HUES6 (cell line): Measurements from ENCODE around the gene DIP2C.
"Not testable (repeated sequence)": the region's sequence is repeated elsewhere in the genome, so short reads cannot be mapped to it uniquely, and the experiment has no call there.

ENCODE experiments used
- H3K27ac ChIP-seq: 2 replicates; pipeline ENCODE4 v1.7.0; 2013; ENCODE audit warnings: low read depth, mild to moderate bottlenecking, low read length, inconsistent platforms
- H3K27me3 ChIP-seq: 2 replicates; pipeline ENCODE4 v1.6.1; 2013; ENCODE audit warnings: low read length; ENCODE audit not compliant: control insufficient read depth, insufficient read depth
- H3K36me3 ChIP-seq: 2 replicates; pipeline ENCODE4 v1.6.1; 2013; ENCODE audit warnings: low read length; ENCODE audit not compliant: control insufficient read depth, insufficient read depth
- H3K4me1 ChIP-seq: 2 replicates; pipeline ENCODE4 v1.6.1; 2013; ENCODE audit warnings: low read length; ENCODE audit not compliant: control insufficient read depth, insufficient read depth
- H3K4me3 ChIP-seq: 2 replicates; pipeline ENCODE4 v1.5.1; 2013; ENCODE audit warnings: low read depth, low read length
- H3K9ac ChIP-seq: one replicate; pipeline ENCODE4 v1.6.1; 2013; ENCODE audit warnings: mild to moderate bottlenecking, low read length
- H3K9me3 ChIP-seq: 2 replicates; pipeline ENCODE4 v1.6.1; 2013; ENCODE audit warnings: low read depth, low read length; ENCODE audit not compliant: control insufficient read depth, insufficient read depth

The DIP2C gene

DNA sequence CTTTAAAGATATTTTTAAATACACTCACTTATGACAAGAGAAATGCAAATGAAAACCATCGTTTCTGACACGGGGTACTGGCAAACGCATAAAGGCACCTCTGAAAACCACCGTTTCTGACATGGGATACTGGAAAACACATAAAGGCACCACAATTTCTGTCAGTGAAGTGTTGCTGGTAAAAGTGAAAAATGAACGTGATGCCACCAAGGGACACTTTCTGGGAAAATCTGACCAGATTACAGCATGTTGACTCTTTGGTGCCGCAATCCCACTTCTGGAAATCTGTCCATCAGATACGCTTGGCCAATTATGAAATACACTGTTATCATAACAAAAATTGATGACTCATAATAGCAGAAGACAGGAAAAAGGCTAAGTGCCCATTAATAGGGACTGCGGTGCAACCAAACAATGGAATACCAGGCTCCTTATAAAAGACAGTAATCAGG lies 422.5 kb downstream of the DIP2C start:
- Histone ChIP-seq H3K4me1 (peaks cover 3% of the 10 kb centered on the region; the same call in 1 of the 2 replicates), H3K9me3 (no peaks in the 10 kb centered on the region), H3K9ac (no peak overlapping the region), H3K27me3 (no peaks in the 10 kb centered on the region), H3K36me3 (no peaks in the 10 kb centered on the region), H3K27ac (no peak overlapping the region), H3K4me3 (no peak overlapping the region)

DNA sequence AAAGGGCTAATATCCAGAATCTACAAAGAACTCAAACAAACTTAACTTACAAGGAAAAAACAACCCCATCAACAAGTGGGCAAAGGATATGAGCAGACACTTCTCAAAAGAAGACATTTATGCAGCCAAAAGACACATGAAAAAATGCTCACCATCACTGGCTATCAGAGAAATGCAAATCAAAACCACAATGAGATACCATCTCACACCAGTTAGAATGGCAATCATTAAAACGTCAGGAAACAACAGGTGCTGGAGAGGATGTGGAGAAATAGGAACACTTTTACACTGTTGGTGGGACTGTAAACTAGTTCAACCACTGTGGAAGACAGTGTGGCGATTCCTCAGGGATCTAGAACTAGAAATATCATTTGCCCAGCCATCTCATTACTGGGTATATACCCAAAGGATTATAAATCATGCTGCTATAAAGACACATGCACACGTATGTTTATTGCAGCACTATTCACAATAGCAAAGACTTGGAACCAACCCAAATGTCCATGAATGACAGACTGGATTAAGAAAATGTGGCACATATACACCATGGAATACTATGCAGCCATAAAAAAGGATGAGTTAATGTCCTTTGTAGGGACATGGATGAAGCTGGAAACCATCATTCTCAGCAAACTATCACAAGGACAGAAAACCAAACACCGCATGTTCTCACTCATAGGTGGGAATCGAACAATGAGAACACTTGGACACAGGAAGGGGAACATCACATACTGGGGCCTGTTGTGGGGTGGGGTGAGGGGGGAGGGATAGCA lies 423.5 kb downstream of the DIP2C start:
- not testable (repeated sequence) for H3K4me3 ChIP-seq, H3K9ac ChIP-seq, H3K27me3 ChIP-seq, H3K36me3 ChIP-seq, H3K4me1 ChIP-seq, H3K9me3 ChIP-seq, H3K27ac ChIP-seq

DNA sequence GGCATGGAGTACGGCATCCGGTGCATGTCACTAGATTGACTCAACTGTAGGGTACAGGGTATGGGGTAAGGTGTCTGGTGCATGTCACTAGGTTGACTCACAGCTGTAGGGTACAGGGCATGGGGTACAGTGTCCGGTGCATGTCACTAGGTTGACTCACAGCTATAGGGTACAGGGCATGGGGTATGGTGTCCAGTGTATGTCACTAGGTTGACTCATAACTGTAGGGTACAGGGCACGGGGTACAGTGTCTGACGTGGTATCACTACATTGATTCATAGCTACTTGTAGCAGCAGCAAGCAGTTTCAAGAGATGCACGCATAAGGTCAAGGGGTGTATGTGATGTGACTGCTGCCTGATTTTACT lies 424.4 kb downstream of the DIP2C start:
- H3K27me3 ChIP-seq, H3K36me3 ChIP-seq, H3K4me3 ChIP-seq, H3K27ac ChIP-seq, H3K4me1 ChIP-seq, H3K9ac ChIP-seq, H3K9me3 ChIP-seq: not testable (repeated sequence)

DNA sequence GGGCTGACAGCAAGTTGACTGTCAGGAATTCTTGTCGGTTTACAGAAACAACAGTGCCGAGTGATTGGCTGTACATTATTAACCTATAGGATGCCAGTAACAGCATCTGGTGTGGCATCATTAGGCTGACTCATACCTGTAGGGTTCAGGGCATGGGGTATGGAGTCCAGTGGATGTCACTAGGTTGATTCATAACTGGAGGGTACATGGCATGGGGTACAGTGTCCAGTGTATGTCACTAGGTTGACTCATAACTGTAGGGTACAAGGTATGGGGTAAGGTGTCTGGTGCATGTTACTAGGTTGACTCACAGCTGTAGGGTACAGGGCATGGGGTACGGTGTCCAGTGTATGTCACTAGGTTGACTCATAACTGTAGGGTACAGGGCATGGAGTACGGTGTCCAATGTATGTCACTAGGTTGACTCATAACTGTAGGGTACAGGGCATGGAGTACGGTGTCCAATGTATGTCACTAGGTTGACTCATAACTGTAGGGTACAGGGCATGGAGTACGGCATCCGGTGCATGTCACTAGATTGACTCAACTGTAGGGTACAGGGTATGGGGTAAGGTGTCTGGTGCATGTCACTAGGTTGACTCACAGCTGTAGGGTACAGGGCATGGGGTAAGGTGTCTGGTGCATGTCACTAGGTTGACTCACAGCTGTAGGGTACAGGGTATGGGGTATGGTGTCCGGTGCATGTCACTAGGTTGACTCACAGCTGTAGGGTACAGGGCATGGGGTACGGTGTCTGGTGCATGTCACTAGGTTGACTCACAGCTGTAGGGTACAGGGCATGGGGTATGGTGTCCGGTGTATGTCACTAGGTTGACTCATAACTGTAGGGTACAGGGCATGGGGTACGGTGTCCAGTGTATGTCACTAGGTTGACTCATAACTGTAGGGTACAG lies 425.1 kb downstream of the DIP2C start:
- H3K36me3 ChIP-seq, H3K9ac ChIP-seq, H3K4me3 ChIP-seq, H3K27me3 ChIP-seq, H3K4me1 ChIP-seq, H3K9me3 ChIP-seq, H3K27ac ChIP-seq: not testable (repeated sequence)

DNA sequence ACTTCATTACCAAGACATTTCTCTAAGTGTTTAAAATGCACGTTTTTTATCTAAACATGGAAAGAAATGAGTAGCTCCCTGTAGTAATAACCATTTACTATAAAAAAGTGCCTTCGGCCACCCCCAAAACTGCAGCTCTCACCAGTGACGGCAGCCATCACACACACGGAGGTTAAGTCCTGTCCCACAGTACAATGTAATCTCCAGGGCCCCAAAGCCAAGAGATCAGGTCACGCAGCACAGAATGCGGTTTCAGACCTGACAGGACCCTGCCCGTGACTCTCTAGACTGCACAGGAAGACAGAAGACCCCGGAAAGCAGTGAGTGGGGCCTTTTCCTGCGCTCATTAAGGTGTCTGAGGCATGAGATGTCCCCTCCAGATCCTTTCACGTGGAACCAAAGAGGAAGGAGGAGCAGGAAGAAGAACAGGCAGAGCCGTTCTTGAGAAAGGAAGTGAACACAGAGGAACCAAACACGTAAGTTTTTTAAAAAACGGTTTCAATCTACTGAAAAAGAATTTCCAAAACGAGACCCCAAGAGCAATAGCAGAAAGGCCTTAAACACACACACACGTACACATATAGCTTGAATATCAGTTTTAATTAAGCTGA lies 428.5 kb downstream of the DIP2C start:
- Histone ChIP-seq H3K9ac (no peak overlapping the region), H3K9me3 (no peaks in the 10 kb centered on the region), H3K27ac (no peak overlapping the region), H3K4me3 (no peak overlapping the region), H3K36me3 (no peaks in the 10 kb centered on the region), H3K27me3 (no peaks in the 10 kb centered on the region), H3K4me1 (no peaks in the 10 kb centered on the region)

DNA sequence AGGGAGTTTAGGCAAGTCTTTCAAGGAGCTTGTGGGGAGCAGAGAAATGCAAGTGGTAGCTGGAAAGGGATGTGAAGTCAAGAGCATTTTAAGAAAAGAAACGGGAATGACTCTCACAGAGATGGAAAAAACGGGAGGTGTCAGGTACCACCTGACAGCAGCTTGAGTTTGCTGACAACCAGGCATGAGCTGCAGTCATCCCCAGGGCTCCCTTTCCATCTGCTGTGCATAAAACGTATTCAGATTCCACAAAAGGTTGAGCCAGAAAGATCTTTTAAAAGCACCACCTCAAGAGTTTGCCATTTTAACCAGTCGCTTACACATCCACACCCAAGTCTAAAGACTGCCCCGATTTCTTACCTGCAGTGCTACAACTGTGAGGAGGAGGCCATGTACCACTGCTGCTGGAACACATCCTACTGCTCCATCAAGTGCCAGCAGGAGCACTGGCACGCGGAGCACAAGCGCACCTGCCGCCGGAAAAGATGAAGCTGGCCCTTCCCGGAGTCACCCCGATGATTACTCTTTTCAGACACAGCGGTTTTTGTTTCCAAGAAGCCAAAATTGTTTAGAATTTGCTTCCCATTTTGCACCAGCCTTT lies 437.4 kb downstream of the DIP2C start:
- H3K36me3 ChIP-seq, result peaks cover 48% of the 10 kb centered on the region
- H3K27ac ChIP-seq, result no peak overlapping the region
- H3K9ac ChIP-seq, result no peak overlapping the region
- no peaks in the 10 kb centered on the region for H3K9me3 ChIP-seq
- H3K27me3 ChIP-seq, result no peaks in the 10 kb centered on the region
- no peak overlapping the region for H3K4me3 ChIP-seq
- no peaks in the 10 kb centered on the region for H3K4me1 ChIP-seq

DNA sequence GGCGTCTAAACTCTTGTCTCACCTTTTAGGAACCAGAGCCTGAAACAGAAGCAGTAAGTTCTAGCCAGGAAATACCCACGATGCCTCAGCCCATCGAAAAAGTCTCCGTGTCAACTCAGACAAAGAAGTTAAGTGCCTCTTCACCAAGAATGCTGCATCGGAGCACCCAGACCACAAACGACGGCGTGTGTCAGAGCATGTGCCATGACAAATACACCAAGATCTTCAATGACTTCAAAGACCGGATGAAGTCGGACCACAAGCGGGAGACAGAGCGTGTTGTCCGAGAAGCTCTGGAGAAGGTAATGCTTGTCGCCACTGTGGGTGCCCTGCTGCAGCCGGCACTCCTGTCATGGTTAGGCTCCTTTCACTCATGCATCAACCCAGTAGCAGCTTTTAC lies 441.2 kb downstream of the DIP2C start:
- Histone ChIP-seq H3K36me3 (peaks cover 55% of the 10 kb centered on the region), H3K4me3 (no peak overlapping the region), H3K9ac (no peak overlapping the region), H3K27ac (no peak overlapping the region), H3K27me3 (no peaks in the 10 kb centered on the region), H3K9me3 (no peaks in the 10 kb centered on the region), H3K4me1 (no peaks in the 10 kb centered on the region)

DNA sequence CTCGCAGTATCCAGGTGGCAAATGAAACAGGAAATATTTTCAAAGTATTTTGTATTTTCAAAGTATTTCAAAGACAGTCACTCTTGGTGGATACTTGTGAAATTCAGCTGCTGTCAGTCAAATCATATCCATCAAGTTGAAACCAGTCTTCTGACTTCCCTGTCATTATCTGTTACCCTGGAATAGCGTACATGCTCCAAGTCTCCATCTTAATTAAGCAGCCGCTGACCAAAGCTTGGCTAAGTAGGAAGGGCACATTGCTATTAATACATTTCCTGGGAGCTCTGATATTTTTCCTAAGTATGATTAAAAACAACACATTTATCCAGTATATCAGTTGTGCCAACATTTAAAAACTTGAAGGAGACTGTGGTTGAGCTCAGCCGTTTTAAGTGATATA lies 442.0 kb downstream of the DIP2C start:
- no peaks in the 10 kb centered on the region for H3K4me1 ChIP-seq
- no peaks in the 10 kb centered on the region for H3K27me3 ChIP-seq
- H3K9ac ChIP-seq, result no peak overlapping the region
- no peaks in the 10 kb centered on the region for H3K9me3 ChIP-seq
- H3K27ac ChIP-seq, result no peak overlapping the region
- peaks cover 60% of the 10 kb centered on the region for H3K36me3 ChIP-seq
- no peak overlapping the region for H3K4me3 ChIP-seq

DNA sequence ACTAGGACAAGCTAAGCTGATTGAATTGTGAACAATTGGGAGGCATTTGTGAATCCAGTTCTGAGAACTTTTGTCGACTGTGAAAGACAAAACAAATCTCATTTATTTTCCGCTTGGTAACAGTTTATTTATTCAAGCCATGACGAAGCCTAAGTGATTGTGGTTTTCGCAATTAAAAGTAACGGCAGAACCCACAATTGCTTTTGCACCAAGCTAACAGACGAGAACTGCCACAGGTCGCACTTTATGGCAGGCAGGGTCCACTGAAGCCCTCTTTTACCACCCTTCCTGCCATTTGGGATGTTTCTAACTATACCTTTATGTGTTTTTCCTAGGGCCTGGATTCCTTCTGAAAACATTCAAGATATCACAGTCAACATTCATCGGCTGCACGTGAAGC lies 443.0 kb downstream of the DIP2C start:
- Histone ChIP-seq H3K4me1 (no peaks in the 10 kb centered on the region), H3K9ac (no peak overlapping the region), H3K36me3 (peaks cover 58% of the 10 kb centered on the region), H3K27me3 (no peaks in the 10 kb centered on the region), H3K27ac (no peak overlapping the region), H3K4me3 (no peak overlapping the region), H3K9me3 (no peaks in the 10 kb centered on the region)

DNA sequence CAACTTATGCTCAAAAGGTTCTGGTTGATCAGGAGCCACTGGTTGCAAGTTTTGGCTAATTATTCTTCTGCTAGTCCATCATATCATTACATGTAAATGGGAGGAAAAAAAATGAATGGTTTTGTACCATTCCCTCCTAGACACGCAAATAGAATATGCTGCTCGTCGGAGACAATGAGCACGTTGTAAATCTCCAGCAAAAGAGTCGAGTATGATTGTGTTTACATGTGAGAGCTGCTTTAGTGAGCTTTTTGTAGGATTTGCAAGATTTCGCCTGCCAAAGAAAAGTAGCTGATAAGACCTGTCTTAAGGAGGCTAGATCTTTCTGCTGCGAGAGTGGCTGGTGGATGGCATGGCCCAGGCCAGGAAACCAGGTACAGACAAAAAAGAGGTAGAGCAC lies 445.2 kb downstream of the DIP2C start:
- no peak overlapping the region for H3K9ac ChIP-seq
- H3K4me1 ChIP-seq, result no peaks in the 10 kb centered on the region
- no peak overlapping the region for H3K4me3 ChIP-seq
- H3K9me3 ChIP-seq, result no peaks in the 10 kb centered on the region
- no peak overlapping the region for H3K27ac ChIP-seq
- no peaks in the 10 kb centered on the region for H3K27me3 ChIP-seq
- H3K36me3 ChIP-seq, result peaks cover 43% of the 10 kb centered on the region
